ENCODE results near the gene RAB40B.
"Not testable (repeated sequence)": the region's sequence is repeated elsewhere in the genome, so short reads cannot be mapped to it uniquely, and the experiment has no call there.

RAB40B gene

GRCh38 chr17:82667668-82668000, 30.9 kb downstream of the RAB40B start:
- no peak for DNase-seq (ENCODE audit: low spot score)

- DNase-seq (ENCODE audit: low spot score), result no peak
Observed at GRCh38 chr17:82666931-82667667, 31.4 kb downstream of the RAB40B start.

GRCh38 chr17:82665891-82666290, 32.6 kb downstream of the RAB40B start:
- DNase-seq (ENCODE audit: low spot score), result no peak

- DNase-seq (ENCODE audit: low spot score), result no peak
Observed at GRCh38 chr17:82665217-82665616, 33.3 kb downstream of the RAB40B start.

- DNase-seq (ENCODE audit: low spot score), result peak; percentile 65
Observed at GRCh38 chr17:82664701-82665182, 33.8 kb downstream of the RAB40B start.

GRCh38 chr17:82664276-82664575, 34.3 kb downstream of the RAB40B start:
- DNase-seq (ENCODE audit: low spot score), result no peak

GRCh38 chr17:82663381-82664275, 34.9 kb downstream of the RAB40B start:
- no peak for DNase-seq (ENCODE audit: low spot score)

GRCh38 chr17:82662711-82663261, 35.7 kb downstream of the RAB40B start:
- DNase-seq (ENCODE audit: low spot score), result no peak

GRCh38 chr17:82661717-82662683, 36.5 kb downstream of the RAB40B start:
- DNase-seq (ENCODE audit: low spot score), result no peak

- DNase-seq (ENCODE audit: low spot score), result no peak
Observed at GRCh38 chr17:82659886-82660285, 38.6 kb downstream of the RAB40B start.

- no peak for DNase-seq (ENCODE audit: low spot score)
Observed at GRCh38 chr17:82658796-82659452, 39.6 kb downstream of the RAB40B start.

GRCh38 chr17:82658331-82658730, 40.2 kb downstream of the RAB40B start:
- no peak for DNase-seq (ENCODE audit: low spot score)

- DNase-seq (ENCODE audit: low spot score), result no peak
Observed at GRCh38 chr17:82657926-82658325, 40.6 kb downstream of the RAB40B start.

- DNase-seq (ENCODE audit: low spot score), result no peak
Observed at GRCh38 chr17:82656266-82656665, 42.2 kb downstream of the RAB40B start.

- DNase-seq (ENCODE audit: low spot score), result no peak
Observed at GRCh38 chr17:82655523-82655922, 43.0 kb downstream of the RAB40B start.

GRCh38 chr17:82655038-82655479, 43.4 kb downstream of the RAB40B start:
- DNase-seq (ENCODE audit: low spot score), result no peak

- not testable (repeated sequence) for DNase-seq (ENCODE audit: low spot score)
Observed at GRCh38 chr17:82654611-82655010, 43.9 kb downstream of the RAB40B start.

GRCh38 chr17:82653651-82654528, 44.6 kb downstream of the RAB40B start:
- DNase-seq (ENCODE audit: low spot score), result no peak

- no peak for DNase-seq (ENCODE audit: low spot score)
Observed at GRCh38 chr17:82650723-82651122, 47.8 kb downstream of the RAB40B start.
